Motor neuron (in vitro differentiated cells): Measurements from ENCODE around the gene DFFA. TPM values are rescaled to one million over a fixed set of nuclear protein-coding genes. Genes with fewer than 3 reads are reported as not detected.
"Not testable (repeated sequence)": the region's sequence is repeated elsewhere in the genome, so short reads cannot be mapped to it uniquely, and the experiment has no call there.

Experiments used
- ATAC-seq, 8 experiments: fragments of 200-7000 bp; cut with Tn5 transposase; replicated peaks in 6 of 8; 2 replicates each; pipeline ENCODE4 v1.8.0; 2021; ENCODE audit warnings: mild to moderate bottlenecking in 8 of 8, moderate library complexity in 8 of 8
- H3K27ac ChIP-seq, 2 donors: fragments of 250-450 bp; sonication (Bioruptor Pico); 2 replicates each; pipeline ENCODE4 v1.9.0; 2021; ENCODE audit warnings: antibody characterized with exemption in 2 of 2, mild to moderate bottlenecking in 2 of 2, moderate library complexity in 1 of 2
- H3K4me1 ChIP-seq, 2 donors: fragments of 250-450 bp; sonication (Bioruptor Pico); replicated peaks in 1 of 2; 2 replicates each; pipeline ENCODE4 v1.6.1; 2021; ENCODE audit warnings: antibody characterized with exemption in 2 of 2, mild to moderate bottlenecking in 2 of 2, moderate library complexity in 1 of 2
- H3K4me3 ChIP-seq, 5 donors: fragments of 250-450 bp; sonication (Bioruptor Pico); 2 replicates each; pipeline ENCODE4 v1.9.0; 2021; ENCODE audit warnings: antibody characterized with exemption in 5 of 5, mild to moderate bottlenecking in 5 of 5, moderate library complexity in 4 of 5
- WGBS, 10 experiments: fragments of 450-650 bp; shearing (Covaris generic); methylation state at CpG; one replicate each; pipeline ENCODE4 v1.0.0; 2022; 5-methylcytosine and 5-hydroxymethylcytosine counted together
- in situ Hi-C, 9 experiments: fragments of 400-800 bp; cut with MboI; loops; one replicate each; pipeline ENCODE4 v1.15.0; 2021; ENCODE audit warnings: low sequenced_read_pairs in 9 of 9, low pct_unique_long_range_greater_than_20kb in 2 of 9; ENCODE audit not compliant: unreplicated experiment in 9 of 9
- total RNA-seq, 8 experiments: library from RNA; unstranded; fragments of 300-600 nt; gene quantifications; 2 replicates each; pipeline versions ENCODE4 v1.2.3 to v1.2.4, GENCODE V29; 2022

Gene DFFA
- total RNA-seq, 8 experiments from 2014 or later = 26.8 to 104 (median 36.6) TPM

GRCh38 chr1:10430216-10431069 lies 41.9 kb downstream of the DFFA start, which contains the start of gene CENPS:
CENPS (plus strand) TSS chr1:10430433; CDS start chr1:10430518, 85 bp downstream.
- ATAC-seq = peak; percentile 84 to 92 (median 91)
- peak within 1 kb of the TSS; percentile 63 to 93 (median 72) for H3K4me3 ChIP-seq
- H3K27ac ChIP-seq = peak within 1 kb of the TSS; percentile 62 to 78
- 0 to 3% (median 0%) methylated on average over 1 to 10 of the region's 95 CpGs; no CpG with 5 or more reads in 5 of the 10 experiments for WGBS, 10 experiments
- in situ Hi-C loops = no loop called here
- H3K4me1 ChIP-seq = peaks cover 14 to 21% of the 10 kb centered on the region in 2 donors

- 0 to 58% (median 17%) methylated on average over 1 to 16 of the region's 16 CpGs; no CpG with 5 or more reads in 3 of the 10 experiments for WGBS, 10 experiments
- in situ Hi-C loops = loop anchor here in 2 of 9 experiments (10.0 kb wide), 1 partner anchor 555 kb away; no protein-coding TSS in a partner anchor
- Histone ChIP-seq H3K27ac (peak overlapping the region in 1 of 2 donors; percentile 78), H3K4me3 (peak overlapping the region; percentile 63 to 93 (median 72)), H3K4me1 (peaks cover 14 to 21% of the 10 kb centered on the region in 2 donors)
- no peak for ATAC-seq
These were observed 42.5 kb downstream of the DFFA start for GRCh38 chr1:10429868-10430215.

DNA sequence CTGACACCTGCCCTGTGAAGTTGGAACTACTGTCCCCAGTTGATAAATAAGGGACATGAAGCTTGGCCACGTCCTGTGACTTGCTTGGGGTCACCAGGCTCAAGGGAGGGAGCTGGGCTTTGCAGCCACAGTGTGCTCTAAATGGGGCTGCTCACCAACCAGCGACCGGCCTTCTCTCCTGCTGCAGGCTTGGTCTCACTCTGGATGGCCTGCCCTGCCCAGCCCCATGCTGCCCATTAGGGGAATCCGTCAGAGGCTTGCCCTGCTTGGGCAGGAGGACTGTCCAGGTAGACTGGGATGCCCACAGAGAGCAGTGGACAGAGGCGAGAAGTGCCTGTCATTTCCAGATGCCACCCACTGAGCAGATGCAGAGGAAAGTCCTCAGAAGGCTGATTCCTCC lies 43.3 kb downstream of the DFFA start:
- Histone ChIP-seq H3K4me1 (peaks cover 14 to 21% of the 10 kb centered on the region in 2 donors), H3K27ac (no peak overlapping the region), H3K4me3 (no peak overlapping the region)
- in situ Hi-C loops = loop anchor here in 2 of 9 experiments (10.0 kb wide), 1 partner anchor 554 kb away; no protein-coding TSS in a partner anchor
- 60 to 100% (median 75%) methylated on average over 1 to 4 of the region's 5 CpGs; no CpG with 5 or more reads in 5 of the 10 experiments for WGBS, 10 experiments
- ATAC-seq = no peak

GRCh38 chr1:10426535-10426848 lies 45.8 kb downstream of the DFFA start:
- not testable (repeated sequence) for H3K4me3 ChIP-seq, H3K27ac ChIP-seq, H3K4me1 ChIP-seq, ATAC-seq
- in situ Hi-C loops = loop anchor here in 2 of 9 experiments (10.0 kb wide), 1 partner anchor 552 kb away; no protein-coding TSS in a partner anchor
- WGBS, 10 experiments = no CpG with 5 or more reads among the region's 21 CpGs

DNA sequence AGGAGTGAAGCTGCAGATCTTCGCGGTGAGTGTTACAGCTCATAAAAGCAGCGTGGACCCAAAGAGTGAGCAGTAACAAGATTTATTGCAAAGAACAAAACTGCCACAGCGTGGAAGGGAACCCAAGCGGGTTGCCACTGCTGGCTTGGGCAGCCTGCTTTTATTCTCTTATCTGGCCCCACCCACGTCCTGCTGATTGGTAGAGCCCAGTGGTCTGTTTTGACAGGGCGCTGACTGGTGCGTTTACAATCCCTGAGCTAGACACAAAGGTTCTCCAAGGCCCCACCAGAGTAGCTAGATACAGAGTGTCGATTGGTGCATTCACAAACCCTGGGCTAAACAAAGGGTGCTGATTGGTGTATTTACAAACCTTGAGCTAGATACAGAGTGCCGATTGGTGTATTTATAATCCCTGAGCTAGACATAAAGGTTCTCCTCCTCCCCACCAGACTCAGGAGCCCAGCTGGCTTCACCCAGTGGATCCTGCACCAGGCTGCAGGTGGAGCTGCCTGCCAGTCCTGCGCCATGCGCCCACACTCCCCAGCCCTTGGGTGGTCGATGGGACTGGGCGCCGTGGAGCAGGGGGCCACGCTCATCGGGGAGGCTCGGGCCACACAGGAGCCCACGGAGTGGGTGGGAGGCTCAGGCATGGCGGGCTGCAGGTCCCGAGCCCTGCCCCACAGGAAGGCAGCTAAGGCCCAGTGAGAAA lies 46.3 kb downstream of the DFFA start:
- not testable (repeated sequence) for H3K27ac ChIP-seq, H3K4me1 ChIP-seq, ATAC-seq, H3K4me3 ChIP-seq
- 33 to 63% (median 57%) methylated on average over 1 to 3 of the region's 21 CpGs; no CpG with 5 or more reads in 7 of the 10 experiments for WGBS, 10 experiments
- in situ Hi-C loops = loop anchor here in 2 of 9 experiments (10.0 kb wide), 1 partner anchor 551 kb away; no protein-coding TSS in a partner anchor

- no peaks in the 10 kb centered on the region for H3K4me1 ChIP-seq
- no peak overlapping the region for H3K27ac ChIP-seq
- WGBS, 10 experiments = 75 to 100% (median 85%) methylated on average over 3 to 8 of the region's 8 CpGs
- H3K4me3 ChIP-seq = no peak overlapping the region
- in situ Hi-C loops = loop anchor here in 4 of 9 experiments (10.0 to 25.0 kb wide), 3 partner anchors 487 to 550 kb away; partner anchors contain the start of genes LZIC (in 1 of the 4) and NMNAT1 (in 1 of the 4)
- ATAC-seq = no peak
These were observed 47.7 kb downstream of the DFFA start for GRCh38 chr1:10424651-10425050.

DNA sequence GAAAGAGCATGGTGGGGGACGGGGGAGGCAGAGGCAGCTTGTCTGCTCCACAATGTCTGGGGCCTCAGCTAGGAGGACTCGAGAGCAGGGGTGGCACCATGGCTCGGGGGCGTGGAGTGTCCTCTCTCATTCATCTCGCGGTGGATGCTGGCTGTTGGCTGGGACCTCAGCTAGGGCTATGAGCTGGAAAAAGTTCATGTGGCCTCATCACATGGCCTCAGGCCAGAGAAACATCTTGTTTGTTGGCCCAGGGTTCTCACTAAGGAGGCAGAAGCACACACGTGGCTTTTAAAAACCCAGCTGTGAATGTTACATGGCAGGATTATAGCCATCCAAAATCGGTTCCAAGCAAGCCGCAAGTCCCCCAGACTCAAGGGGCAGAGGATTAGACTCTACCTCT lies 48.3 kb downstream of the DFFA start:
- Histone ChIP-seq H3K4me3 (no peak overlapping the region), H3K27ac (no peak overlapping the region), H3K4me1 (no peaks in the 10 kb centered on the region)
- in situ Hi-C loops = loop anchor here in 4 of 9 experiments (10.0 to 25.0 kb wide), 3 partner anchors 487 to 549 kb away; partner anchors contain the start of genes LZIC (in 1 of the 4) and NMNAT1 (in 1 of the 4)
- 20 to 100% (median 75%) methylated on average over 1 to 5 of the region's 9 CpGs; no CpG with 5 or more reads in 2 of the 10 experiments for WGBS, 10 experiments
- peak in 3 of 8 experiments; percentile 55 to 71 (median 62) for ATAC-seq

GRCh38 chr1:10421637-10422036 lies 50.7 kb downstream of the DFFA start:
- no peak overlapping the region for H3K27ac ChIP-seq
- peak in 1 of 8 experiments; percentile 15 for ATAC-seq
- in situ Hi-C loops = loop anchor here in 4 of 9 experiments (10.0 to 25.0 kb wide), 3 partner anchors 484 to 547 kb away; partner anchors contain the start of genes LZIC (in 1 of the 4) and NMNAT1 (in 1 of the 4)

DNA sequence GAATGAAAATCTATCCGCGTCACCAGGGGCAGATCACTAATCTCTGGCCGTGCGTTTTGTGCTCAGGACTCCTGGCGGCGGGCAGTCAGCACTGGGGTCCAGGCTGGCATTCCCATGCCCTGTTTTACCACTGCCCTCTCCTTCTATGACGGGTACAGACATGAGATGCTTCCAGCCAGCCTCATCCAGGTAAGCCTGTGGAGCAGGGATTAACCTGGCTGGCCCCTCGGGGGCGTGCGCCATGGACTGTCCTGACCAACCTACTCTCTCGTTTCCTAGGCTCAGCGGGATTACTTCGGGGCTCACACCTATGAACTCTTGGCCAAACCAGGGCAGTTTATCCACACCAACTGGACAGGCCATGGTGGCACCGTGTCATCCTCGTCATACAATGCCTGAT lies 53.0 kb downstream of the DFFA start:
- Histone ChIP-seq H3K4me3 (no peak overlapping the region), H3K4me1 (no peaks in the 10 kb centered on the region), H3K27ac (no peak overlapping the region)
- ATAC-seq = peak in 2 of 8 experiments; percentile 28 to 31
- WGBS, 10 experiments = 93 to 100% (median 98%) methylated on average over 2 to 14 of the region's 15 CpGs; no CpG with 5 or more reads in 3 of the 10 experiments
- in situ Hi-C loops = loop anchor here in 2 of 9 experiments (25.0 kb wide), 2 partner anchors 482 to 532 kb away; partner anchors contain the start of genes LZIC (in 1 of the 2) and NMNAT1 (in 1 of the 2)

More at GRCh38 chr1:10421637-10422036, 50.7 kb downstream of the DFFA start:
- Histone ChIP-seq H3K4me1 (no peaks in the 10 kb centered on the region), H3K4me3 (no peak overlapping the region)
- 80 to 100% (median 95%) methylated on average over 1 to 5 of the region's 5 CpGs; no CpG with 5 or more reads in 2 of the 10 experiments for WGBS, 10 experiments

DNA sequence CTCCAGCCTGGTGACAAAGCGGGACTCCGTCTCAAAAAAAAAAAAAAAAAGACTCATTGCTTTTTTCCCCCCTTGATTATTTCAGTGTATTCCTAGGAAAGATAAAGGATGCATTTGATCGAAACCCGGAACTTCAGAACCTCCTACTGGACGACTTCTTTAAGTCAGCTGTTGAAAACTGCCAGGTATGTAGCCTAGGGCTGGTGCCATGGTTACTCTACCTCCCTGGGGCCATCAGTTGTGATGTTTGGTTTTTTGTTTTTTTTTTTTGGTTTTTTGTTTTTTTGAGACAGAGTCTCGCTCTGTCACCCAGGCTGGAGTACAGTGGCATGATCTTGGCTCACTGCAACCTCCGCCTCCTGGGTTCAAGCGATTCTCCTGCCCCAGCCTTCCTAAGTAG lies 53.6 kb downstream of the DFFA start:
- peak in 1 of 8 experiments; percentile 2 for ATAC-seq
- in situ Hi-C loops = loop anchor here in 2 of 9 experiments (25.0 kb wide), 2 partner anchors 481 to 531 kb away; partner anchors contain the start of genes LZIC (in 1 of the 2) and NMNAT1 (in 1 of the 2)
- H3K27ac ChIP-seq, H3K4me1 ChIP-seq, H3K4me3 ChIP-seq: not testable (repeated sequence)
- 75 to 100% (median 100%) methylated on average over 2 to 8 of the region's 8 CpGs; no CpG with 5 or more reads in 1 of the 10 experiments for WGBS, 10 experiments

- in situ Hi-C loops = loop anchor here in 2 of 9 experiments (25.0 kb wide), 2 partner anchors 479 to 529 kb away; partner anchors contain the start of genes LZIC (in 1 of the 2) and NMNAT1 (in 1 of the 2)
- 86 to 100% (median 100%) methylated on average over 1 of the region's 1 CpG; no CpG with 5 or more reads in 2 of the 10 experiments for WGBS, 10 experiments
- not testable (repeated sequence) for H3K4me1 ChIP-seq, H3K27ac ChIP-seq, H3K4me3 ChIP-seq, ATAC-seq
These were observed 56.4 kb downstream of the DFFA start for GRCh38 chr1:10415967-10416366.
